Stimulated activated CD4-positive, alpha-beta T cell treated with anti-CD3 and anti-CD28 coated beads, TNF-alpha, amount 100 ng/mL, for 48 hours (primary cell): ENCODE results near the gene DDX39A.
"Not testable (repeated sequence)": the region's sequence is repeated elsewhere in the genome, so short reads cannot be mapped to it uniquely, and the experiment has no call there.

Experiments used
- DNase-seq, 3 donors: peaks; one replicate each; pipeline ENCODE4 v3.0.0-alpha.2; 2020; ENCODE audit warnings: low read depth in 3 of 3

The DDX39A gene

DNA sequence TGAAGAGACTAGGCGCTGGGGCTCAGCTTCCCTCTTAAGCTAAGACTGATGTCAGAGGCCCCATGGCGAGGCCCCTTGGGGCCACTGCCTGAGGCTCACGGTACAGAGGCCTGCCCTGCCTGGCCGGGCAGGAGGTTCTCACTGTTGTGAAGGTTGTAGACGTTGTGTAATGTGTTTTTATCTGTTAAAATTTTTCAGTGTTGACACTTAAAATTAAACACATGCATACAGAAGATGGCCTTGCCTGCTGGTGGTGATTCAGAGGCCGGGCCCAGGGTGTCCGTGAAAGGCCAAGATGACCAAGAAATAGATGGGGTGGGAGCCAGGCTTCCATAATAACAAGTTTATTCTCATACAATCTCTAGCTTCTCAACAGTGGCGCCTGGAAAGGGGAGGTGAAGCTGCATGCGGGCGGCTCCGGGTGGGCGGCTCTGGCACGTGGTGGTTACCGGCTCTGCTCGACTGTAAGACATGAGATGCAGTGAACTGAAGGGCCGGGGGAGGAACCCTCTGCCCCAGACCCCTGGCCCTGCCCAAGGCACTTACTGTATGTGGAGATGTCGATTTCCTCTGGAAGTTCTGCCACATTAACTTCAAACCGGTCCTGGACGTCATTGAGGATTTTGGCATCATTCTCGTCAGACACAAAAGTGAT is 10.5 kb downstream of the DDX39A start:
- no peak for DNase-seq

DNA sequence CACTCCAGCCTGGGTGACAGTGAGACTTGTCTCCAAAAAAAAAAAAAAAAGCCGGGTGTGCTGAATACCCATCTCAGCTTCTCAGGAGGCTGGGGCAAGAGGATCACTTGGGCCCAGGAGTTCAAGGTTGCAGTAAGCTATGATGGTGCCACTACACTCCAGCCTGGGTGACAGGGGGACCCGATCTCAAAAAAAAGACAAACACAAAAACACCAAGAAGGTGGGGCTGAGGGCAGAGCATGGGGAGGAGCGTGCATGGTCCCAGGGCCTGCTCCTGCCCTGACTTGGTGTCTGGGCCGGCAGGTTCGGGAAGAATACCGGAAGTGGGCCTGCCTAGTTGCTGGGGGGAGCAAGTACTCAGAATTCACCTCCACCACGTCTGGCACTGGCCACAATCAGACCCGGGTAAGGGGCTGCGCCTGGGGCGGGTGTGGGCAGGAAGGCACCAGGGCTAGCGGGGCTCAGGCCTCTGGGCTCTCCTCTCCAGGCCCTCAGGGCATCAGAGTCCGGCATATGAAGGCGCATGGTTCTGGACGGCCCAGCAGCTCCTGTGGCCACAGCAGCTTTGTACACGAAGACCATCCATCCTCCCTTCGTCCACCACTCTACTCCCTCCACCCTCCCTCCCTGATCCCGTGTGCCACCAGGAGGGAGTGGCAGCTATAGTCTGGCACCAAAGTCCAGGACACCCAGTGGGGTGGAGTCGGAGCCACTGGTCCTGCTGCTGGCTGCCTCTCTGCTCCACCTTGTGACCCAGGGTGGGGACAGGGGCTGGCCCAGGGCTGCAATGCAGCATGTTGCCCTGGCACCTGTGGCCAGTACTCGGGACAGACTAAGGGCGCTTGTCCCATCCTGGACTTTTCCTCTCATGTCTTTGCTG is 11.3 kb downstream of the DDX39A start:
- DNase-seq: no peak

DNA sequence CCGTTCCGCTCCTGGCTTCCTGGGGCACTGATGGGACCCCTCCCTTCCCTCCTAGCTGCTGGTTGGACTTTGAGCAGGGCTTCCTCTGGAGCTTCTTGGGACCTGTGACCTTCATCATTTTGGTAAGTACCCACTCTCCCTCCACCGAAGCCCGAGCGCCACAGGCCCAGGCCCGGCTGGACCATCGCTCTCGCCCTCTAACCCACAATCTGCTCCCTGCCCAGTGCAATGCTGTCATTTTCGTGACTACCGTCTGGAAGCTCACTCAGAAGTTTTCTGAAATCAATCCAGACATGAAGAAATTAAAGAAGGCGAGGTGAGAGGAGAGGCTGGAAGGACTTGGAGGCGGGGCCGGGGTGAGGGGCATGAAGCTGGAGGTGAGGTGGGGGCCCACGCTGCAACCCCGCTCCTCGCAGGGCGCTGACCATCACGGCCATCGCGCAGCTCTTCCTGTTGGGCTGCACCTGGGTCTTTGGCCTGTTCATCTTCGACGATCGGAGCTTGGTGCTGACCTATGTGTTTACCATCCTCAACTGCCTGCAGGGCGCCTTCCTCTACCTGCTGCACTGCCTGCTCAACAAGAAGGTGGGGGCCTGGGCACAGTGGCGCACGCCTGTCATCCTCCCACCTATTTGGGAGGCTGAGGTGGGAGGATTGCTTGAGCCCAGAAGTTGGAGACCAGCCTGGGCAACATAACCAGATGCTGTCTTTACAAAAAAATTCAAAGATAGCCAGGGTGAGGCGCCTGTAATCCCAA is 12.3 kb downstream of the DDX39A start:
- no peak for DNase-seq

DNA sequence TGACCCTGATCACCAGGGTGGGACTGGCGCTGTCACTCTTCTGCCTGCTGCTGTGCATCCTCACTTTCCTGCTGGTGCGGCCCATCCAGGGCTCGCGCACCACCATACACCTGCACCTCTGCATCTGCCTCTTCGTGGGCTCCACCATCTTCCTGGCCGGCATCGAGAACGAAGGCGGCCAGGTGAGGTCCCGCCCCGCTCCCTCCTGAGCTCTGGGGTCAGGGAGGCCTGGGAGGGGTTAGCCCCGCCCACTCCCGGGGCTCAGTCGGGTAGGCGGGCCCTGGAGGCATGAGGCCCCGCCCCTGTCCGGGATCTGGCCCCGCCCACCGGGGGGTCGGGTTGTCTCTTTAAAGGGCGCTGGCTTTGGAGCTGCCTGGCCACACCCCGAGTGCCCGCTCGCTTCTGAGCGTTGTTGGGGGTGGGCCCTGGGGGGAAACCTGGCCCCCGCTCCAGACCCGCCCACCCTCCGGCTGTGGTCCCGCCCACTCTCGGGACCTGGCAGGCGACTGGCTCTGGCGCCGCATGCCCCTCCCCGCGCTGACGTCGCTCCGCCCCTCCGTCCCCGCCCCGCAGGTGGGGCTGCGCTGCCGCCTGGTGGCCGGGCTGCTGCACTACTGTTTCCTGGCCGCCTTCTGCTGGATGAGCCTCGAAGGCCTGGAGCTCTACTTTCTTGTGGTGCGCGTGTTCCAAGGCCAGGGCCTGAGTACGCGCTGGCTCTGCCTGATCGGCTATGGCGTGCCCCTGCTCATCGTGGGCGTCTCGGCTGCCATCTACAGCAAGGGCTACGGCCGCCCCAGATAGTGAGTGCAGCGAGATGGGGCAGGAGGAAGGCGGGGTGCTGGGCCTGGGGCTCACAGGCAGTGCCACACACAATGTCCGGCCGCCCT is 13.1 kb downstream of the DDX39A start:
- DNase-seq: peak; percentile 85 to 91 (median 86)

DNA sequence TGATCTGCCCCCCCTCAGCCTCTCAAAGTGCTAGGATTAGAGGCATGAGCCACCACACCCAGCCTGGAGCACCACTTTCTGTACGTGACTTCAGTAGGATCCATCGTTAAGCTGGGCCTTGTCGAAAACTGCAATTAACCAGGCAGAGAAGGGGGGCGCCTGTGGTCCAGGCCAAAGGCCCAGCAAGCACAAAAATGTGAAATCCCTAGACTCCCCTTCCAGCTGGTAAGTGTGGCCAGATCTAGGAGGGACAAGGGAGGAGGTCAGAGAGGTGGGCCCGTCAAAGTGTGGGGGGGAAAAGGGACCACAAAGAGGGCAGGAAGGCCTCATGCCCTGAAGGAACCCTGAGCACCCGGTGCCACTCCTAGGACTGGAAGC is 13.8 kb downstream of the DDX39A start:
- DNase-seq: no peak

DNA sequence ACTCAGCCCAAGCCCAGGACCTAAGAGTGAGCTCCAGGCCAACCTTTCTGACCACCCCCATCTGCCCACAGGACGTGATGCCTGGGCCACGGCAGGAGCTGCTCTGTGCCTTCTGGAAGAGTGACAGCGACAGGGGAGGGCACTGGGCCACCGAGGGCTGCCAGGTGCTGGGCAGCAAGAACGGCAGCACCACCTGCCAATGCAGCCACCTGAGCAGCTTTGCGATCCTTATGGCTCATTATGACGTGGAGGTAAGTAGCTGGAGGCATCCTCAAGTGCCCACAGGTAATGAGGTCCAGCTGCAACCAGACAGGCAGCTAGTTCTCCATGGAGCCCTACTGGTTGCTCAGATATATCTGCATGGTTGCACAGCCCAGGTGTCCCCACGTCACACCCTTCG is 14.8 kb downstream of the DDX39A start:
- DNase-seq: no peak

DNA sequence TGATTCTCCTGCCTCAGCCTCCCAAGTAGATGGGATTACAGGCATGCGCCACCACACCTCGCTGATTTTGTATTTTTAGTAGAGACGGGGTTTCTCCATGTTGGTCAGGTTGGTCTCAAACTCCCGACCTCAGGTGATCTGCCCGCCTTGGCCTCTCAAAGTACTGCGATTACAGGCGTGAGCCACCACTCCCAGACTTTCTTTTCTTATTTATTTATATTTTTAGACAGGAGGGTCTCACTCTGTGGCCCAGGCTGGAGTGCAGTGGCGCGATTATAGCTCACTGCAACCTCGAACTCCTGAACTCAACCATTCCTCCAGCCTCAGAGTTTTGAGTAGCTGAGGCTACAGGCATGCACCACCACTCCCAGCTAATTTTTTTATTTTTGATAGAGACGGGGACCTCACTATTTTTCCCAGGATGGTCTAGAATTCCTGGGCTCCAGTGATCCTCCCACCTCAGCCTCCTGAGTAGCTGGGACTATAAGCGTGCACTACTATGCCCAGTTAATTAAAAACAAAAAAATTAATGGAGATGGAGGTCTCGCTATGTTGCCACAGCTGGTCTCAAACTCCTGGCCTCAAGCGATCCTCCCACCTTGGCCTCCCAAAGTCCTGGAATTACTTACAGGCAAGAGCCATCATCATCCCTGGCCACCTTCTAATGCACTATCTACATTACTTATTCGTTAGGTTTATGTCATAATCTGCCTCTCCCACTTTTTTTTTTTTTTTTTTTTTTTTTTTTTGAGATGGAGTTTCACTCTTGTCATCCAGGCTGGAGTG is 15.8 kb downstream of the DDX39A start:
- not testable (repeated sequence) for DNase-seq

DNA sequence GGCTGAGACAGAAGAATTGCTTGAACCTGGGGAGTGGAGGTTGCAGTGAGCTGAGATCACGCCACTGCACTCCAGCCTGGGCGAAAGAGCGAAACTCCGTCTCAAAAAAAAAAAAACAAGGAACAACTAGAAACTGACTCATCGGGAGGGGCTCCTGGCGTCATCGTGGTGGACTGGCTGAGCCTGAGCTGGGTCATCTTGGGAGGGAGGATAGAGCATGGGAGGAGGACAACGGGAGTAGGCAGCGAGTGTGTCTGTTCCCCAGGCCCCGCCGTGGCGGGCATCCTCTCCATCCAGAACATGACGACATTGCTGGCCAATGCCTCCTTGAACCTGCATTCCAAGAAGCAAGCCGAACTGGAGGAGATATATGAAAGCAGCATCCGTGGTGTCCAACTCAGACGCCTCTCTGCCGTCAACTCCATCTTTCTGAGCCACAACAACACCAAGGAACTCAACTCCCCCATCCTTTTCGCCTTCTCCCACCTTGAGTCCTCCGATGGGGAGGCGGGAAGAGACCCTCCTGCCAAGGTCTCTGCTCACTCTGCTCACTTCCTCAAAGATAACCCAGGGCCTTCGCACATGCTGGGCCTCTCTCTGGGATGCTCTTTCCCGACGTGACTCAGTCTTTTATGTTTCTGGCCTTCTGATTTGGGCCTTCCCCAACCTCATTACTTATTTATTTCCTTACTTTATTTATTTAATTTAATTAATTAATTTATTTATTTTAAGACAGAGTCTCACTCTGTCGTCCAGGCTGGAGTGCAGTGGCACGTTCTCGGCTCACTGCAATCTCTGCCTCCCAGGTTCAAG is 16.6 kb downstream of the DDX39A start:
- DNase-seq: no peak

DNA sequence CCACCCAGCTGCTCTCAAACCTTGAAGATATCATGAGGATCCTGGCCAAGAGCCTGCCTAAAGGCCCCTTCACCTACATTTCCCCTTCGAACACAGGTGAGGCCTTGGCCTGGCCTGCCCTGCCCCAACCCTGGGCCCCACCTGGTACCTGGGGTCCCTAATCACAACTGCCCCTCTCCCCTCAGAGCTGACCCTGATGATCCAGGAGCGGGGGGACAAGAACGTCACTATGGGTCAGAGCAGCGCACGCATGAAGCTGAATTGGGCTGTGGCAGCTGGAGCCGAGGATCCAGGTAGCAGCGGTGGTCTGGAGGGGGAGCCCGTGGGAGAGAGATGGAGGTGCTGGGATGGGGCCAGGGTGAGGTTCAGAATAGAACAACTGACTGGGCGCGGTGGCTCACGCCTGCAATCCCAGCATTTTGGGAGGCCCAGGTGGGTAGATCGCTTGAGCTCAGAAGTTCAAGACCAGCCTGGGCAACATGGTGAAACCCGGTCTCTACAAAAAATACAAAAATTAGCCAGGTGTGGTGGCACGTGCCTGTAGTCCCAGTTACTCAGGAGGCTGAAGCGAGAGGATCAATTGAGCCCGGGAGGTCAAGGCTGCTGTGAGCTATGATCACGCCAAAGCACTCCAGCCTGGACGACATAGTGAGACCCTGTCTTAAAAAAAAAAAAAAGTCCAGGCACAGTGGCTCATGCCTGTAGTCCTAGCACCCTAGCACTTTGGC is 17.5 kb downstream of the DDX39A start:
- DNase-seq: no peak

DNA sequence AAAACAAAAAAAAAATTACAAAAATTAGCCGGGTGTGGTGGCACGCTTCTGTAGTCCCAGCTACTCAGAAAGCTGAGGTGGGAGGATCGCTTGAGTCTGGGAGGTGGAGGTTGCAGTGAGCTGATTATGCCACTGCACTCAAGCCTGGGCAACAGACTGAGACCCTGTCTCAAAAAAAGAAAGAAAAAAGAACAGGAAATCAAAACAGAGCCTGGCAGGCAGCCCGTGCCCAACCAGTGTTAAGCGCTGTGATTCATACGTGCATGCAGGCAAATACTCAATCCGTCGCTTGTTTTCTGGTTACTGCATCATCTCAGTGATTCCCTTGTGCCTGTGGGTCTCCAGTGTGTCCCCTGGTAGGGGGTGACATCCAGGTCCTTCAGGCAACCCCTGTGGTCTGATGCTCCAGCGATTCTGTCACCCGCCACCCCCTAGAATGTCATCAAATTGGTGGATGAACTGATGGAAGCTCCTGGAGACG is 18.1 kb downstream of the DDX39A start:
- DNase-seq: no peak

DNA sequence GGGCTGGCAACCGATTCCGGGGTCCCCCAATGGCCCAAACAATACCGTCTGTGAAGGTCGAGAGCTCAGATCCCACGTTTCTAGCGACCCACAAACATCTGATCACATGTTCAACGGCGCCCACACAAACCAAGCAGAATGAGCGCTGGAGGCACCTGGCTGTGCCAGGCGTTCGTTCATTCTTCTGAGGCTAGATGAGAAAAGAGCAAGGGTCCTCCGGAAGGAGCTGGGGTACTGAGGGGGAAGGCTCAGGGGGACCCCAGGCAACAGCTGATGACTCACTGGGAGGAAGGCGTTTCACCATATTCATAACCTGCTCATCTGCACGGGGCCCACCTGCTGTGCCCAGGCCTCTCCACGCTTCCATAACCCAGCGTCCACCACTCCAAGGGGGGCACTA is 22.0 kb downstream of the DDX39A start:
- not testable (repeated sequence) for DNase-seq

DNA sequence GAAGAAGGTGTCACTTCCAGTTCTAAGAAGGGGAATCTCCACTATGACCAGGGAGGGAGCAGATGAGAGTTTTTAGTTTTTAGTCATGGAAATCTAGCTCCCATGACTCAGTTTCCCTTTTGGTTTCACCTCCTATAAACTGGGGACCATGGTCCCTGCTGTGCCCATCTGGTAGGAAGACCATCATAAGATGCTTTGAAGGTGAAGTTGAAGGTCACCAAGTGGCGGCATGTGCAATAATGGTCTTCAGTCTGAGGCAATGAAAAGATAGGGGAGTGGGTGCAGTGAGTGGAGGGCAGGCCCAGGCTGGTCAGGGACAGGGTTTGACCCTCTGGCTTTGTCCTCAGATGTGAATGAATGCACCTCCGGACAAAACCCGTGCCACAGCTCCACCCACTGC is 22.4 kb downstream of the DDX39A start:
- DNase-seq: not testable (repeated sequence)

DNA sequence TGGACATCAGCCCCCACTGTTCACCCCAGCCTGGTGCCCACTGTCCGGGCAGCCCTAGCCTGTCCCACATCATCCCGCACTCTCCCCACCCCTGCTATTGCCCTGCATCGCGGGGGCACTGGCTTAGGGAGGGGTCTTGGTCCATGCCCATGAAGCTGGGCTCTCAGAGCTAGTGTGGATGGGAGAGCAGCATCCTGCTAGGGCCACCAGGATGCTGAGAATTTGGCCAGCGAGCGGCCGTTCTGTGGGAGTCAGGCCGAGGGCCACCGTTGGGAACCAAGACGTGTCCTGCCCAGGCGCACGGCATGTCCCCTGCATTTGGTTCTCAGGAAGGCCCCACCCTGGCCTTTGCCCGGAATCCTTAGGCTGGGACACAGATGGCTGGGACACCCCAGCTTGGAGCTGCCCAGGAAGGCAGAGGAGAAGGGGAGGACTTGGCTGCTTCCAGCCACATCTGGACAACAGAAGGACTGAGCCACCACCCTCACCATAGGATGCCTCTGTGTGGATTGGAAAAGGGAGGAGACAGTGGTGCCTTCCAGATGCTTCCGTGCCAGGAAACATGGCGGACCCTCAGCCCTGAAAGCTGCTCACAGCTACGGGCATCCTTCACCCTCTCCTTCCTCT is 23.3 kb downstream of the DDX39A start:
- DNase-seq: no peak

DNA sequence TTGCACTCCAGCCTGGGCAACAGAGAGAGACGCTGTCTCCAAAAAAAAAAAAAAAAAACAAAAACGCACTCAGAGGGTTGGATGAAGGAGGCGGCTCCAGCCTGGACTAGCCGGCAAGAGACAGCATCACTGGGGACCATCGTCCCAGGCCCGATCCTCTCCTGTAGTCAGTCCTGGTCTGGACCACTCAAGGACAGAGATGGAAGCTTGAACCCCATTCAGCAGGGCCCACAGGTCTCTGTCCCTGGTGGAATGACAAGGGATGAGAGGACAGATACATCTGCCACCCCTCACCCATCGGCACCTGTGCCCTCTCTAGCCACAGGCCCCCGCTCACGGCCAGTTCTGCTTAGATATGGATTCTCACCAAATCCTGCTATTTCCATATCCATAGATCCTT is 23.9 kb downstream of the DDX39A start:
- no peak for DNase-seq

DNA sequence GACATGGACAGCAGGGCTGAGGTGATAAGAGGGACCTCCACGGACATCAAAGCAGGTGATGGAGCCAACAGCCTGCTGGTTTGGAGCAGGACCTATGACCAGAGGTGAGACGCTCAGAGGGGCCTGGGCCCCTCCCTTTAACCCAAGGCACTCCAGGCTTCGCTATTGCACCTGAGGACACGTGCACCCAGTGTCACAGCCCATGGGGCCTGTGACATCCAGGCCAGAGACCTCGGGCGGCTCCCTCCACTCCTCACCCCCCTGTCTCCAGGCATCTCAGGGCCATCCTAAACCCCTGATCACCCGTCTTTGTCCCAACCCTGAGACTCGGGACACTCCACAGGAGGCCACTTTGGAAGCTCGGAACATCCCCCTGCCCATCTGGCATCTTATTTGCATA is 25.0 kb downstream of the DDX39A start:
- no peak for DNase-seq

DNA sequence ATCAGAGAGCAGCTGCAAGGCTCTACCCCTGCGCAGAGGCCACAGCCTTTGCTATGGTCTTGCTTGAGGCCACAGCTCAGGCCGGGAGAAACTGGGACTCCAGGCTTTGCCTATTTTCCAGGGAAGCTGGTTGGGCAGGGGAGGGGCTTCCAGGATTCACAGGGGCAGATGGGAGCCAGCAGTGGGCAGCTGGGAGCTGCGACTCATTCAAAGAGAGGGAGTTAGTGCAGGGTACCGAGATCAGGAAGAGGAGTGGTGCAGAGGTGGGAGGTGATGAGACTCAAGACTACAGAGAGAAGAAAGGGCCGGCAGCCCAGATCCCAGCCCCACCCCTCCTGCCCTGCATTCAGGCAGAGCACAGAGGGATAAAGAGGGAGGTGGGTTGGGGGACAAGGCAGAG is 25.8 kb downstream of the DDX39A start:
- DNase-seq: no peak

DNA sequence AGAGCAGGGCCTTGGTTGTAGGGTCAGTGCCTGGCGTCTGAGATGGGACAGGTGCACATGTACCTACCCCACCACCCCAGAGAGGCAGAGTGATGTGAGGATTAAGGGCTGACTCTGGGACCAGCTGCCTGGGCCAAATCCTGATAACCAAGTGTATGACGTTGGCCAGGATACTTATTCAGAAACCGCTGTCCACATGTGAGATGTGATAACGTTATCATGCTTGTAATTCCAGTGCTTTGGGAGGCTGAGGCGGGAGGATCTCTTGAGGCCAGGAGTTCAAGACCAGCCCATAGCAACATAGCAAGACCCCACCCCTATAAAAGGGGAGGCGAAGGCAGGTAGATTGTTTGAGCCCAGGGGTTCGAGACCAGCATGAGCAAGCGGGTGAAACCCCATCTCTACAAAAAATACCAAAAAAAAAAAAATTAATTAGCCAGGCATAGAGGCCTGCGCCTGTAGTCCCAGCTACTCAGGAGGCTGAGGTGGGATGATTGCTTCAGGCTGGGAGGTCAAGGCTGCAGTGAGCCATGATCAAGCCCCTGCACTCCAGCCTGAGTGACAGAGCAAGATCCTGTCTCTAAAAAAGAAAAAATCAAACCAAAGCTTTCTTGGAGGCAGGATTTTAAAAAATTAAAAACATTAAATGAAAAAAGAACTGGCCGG is 27.9 kb downstream of the DDX39A start:
- DNase-seq: no peak

DNA sequence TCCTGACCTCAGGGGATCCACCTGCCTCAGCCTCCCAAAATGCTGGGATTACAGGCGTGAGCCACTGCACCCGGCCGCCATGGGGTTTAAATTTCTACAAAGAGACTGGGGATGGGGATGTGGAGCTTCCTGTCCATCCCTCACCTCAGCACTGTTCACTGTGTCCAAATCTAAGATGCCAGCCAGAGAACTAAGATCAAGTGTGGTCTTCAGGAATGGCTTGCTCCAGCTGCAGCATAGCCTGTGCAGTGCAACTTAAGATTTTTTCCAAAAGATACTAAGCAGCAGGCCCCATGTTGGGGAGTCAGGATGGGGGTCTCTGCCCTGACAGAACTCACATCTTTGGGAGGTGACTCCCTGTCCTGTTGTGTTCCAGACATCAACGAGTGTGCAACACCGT is 28.6 kb downstream of the DDX39A start:
- no peak for DNase-seq
